Neuronal stem cell (in vitro differentiated cells): ENCODE results near the gene GLTP.
A peak's percentile ranks its signal among the peaks of the same experiment; 100 is the strongest.

Source experiments
- DNase-seq: peaks from one replicate; pipeline ENCODE4 v3.0.0-alpha.2; 2013; ENCODE audit warnings: low spot score
- H2AFZ ChIP-seq: one replicate; pipeline ENCODE4 v1.6.1; 2013; ENCODE audit warnings: mild to moderate bottlenecking, low read length, inconsistent platforms
- H2AK5ac ChIP-seq: 2 replicates; pipeline ENCODE4 v1.6.1; 2013; ENCODE audit warnings: low read depth, mild to moderate bottlenecking, inconsistent platforms, low read length, moderate library complexity, mixed read lengths
- H2BK120ac ChIP-seq: 2 replicates; pipeline ENCODE4 v1.6.1; 2013; ENCODE audit warnings: low read depth, mild to moderate bottlenecking, inconsistent platforms, low read length, moderate library complexity, mixed read lengths
- H2BK12ac ChIP-seq: one replicate; pipeline ENCODE4 v1.6.1; 2013; ENCODE audit warnings: low read length, inconsistent platforms
- H2BK15ac ChIP-seq: 2 replicates; pipeline ENCODE4 v1.6.1; 2013; ENCODE audit warnings: mild to moderate bottlenecking, low read length, inconsistent platforms, mixed read lengths
- H2BK5ac ChIP-seq: one replicate; pipeline ENCODE4 v1.6.1; 2013; ENCODE audit warnings: inconsistent platforms, mild to moderate bottlenecking, low read length, moderate library complexity
- H3K14ac ChIP-seq: one replicate; pipeline ENCODE4 v1.6.1; 2013; ENCODE audit warnings: low read length, inconsistent platforms
- H3K18ac ChIP-seq: 2 replicates; pipeline ENCODE4 v1.6.1; 2013; ENCODE audit warnings: low read length, inconsistent platforms
- H3K23ac ChIP-seq: 2 replicates; pipeline ENCODE4 v1.6.1; 2013; ENCODE audit warnings: low read depth, mild to moderate bottlenecking, mixed read lengths, low read length, inconsistent platforms; ENCODE audit not compliant: poor library complexity
- H3K27ac ChIP-seq: replicated peaks from 3 replicates; pipeline ENCODE4 v1.5.1; 2013; ENCODE audit warnings: low read length, inconsistent platforms
- H3K27me3 ChIP-seq, 3 experiments: 2 replicates each; pipeline ENCODE4 v1.6.1; 2013; ENCODE audit warnings: low read length in 3 of 3, mild to moderate bottlenecking in 2 of 3, inconsistent platforms in 1 of 3, low read depth in 1 of 3, mixed read lengths in 1 of 3, moderate library complexity in 1 of 3; ENCODE audit not compliant: control insufficient read depth in 3 of 3, insufficient read depth in 3 of 3
- H3K36me3 ChIP-seq, 2 donors: replicated peaks in 1 of 2; 2 replicates each; pipeline ENCODE4 v1.6.1; 2013; ENCODE audit warnings: low read length in 2 of 2; ENCODE audit not compliant: control insufficient read depth in 2 of 2, insufficient read depth in 2 of 2
- H3K4ac ChIP-seq: 2 replicates; pipeline ENCODE4 v1.6.1; 2013; ENCODE audit warnings: inconsistent platforms, mild to moderate bottlenecking, low read length, moderate library complexity
- H3K4me1 ChIP-seq, 2 donors: 1 replicate in 1 of 2; 2 replicates in 1 of 2; pipeline ENCODE4 v1.6.1; 2013; ENCODE audit warnings: low read length in 2 of 2, low read depth in 1 of 2; ENCODE audit not compliant: control insufficient read depth in 2 of 2, insufficient read depth in 1 of 2
- H3K4me2 ChIP-seq: one replicate; pipeline ENCODE4 v1.6.1; 2013; ENCODE audit warnings: mild to moderate bottlenecking, low read length, inconsistent platforms; ENCODE audit not compliant: insufficient read depth, poor library complexity, severe bottlenecking
- H3K4me3 ChIP-seq, 2 donors: 2 replicates each; pipeline ENCODE4 v1.5.1; 2013; ENCODE audit warnings: low read length in 2 of 2, mild to moderate bottlenecking in 2 of 2, inconsistent platforms in 1 of 2, moderate library complexity in 1 of 2
- H3K79me1 ChIP-seq: one replicate; pipeline ENCODE4 v1.6.1; 2013; ENCODE audit warnings: low read depth, mild to moderate bottlenecking, inconsistent platforms, low read length, moderate library complexity
- H3K9ac ChIP-seq: one replicate; pipeline ENCODE4 v1.6.1; 2013; ENCODE audit warnings: mild to moderate bottlenecking, low read depth, low read length, inconsistent platforms; ENCODE audit not compliant: poor library complexity
- H3K9me3 ChIP-seq, 2 donors: replicated peaks in 1 of 2; 2 replicates each; pipeline versions ENCODE3 to v1.6.1; 2013; ENCODE audit warnings: low read length in 2 of 2, mild to moderate bottlenecking in 2 of 2, inconsistent platforms in 1 of 2, low read depth in 1 of 2, mixed read lengths in 1 of 2, moderate library complexity in 1 of 2; ENCODE audit not compliant: control insufficient read depth in 2 of 2, insufficient read depth in 1 of 2
- H4K8ac ChIP-seq: one replicate; pipeline ENCODE4 v1.6.1; 2013; ENCODE audit warnings: low read depth, mild to moderate bottlenecking, inconsistent platforms, low read length, moderate library complexity
- H4K91ac ChIP-seq: one replicate; pipeline ENCODE4 v1.6.1; 2013; ENCODE audit warnings: low read length, low read depth, mild to moderate bottlenecking, inconsistent platforms; ENCODE audit not compliant: poor library complexity
- WGBS, 2 donors: extraction: QIAGEN DNeasy Blood & Tissue Kit; methylation state at CpG; one replicate each; pipeline ENCODE4 v1.1.7; 2013; ENCODE audit warnings: missing lambda C conversion rate in 2 of 2, mixed read lengths in 1 of 2; ENCODE audit not compliant: insufficient read length in 2 of 2, insufficient replicate concordance in 1 of 2; ENCODE audit errors: extremely low coverage in 2 of 2; 5-methylcytosine and 5-hydroxymethylcytosine counted together

GLTP gene

GRCh38 chr12:109836916-109837315 is 43.4 kb downstream of the GLTP start:
- H3K4me1 ChIP-seq = peaks cover 3 to 9% of the 10 kb centered on the region in 2 donors
- H3K79me1 ChIP-seq = no peaks in the 10 kb centered on the region
- no peak overlapping the region for H3K18ac ChIP-seq
- no peak overlapping the region for H3K9ac ChIP-seq
- no peak overlapping the region for H2BK5ac ChIP-seq
- no peak for DNase-seq
- H4K8ac ChIP-seq = no peak overlapping the region
- no peak overlapping the region for H3K4ac ChIP-seq
- no peak overlapping the region for H4K91ac ChIP-seq
- H3K14ac ChIP-seq = no peak overlapping the region
- no peak overlapping the region for H2AK5ac ChIP-seq
- H3K27me3 ChIP-seq = peaks cover 0 to 18% (median 2%) of the 10 kb centered on the region in 3 experiments
- H3K23ac ChIP-seq = no peak overlapping the region
- H3K9me3 ChIP-seq = no peaks in the 10 kb centered on the region
- no peak overlapping the region for H2BK120ac ChIP-seq
- H3K4me2 ChIP-seq = no peak overlapping the region
- no peak overlapping the region for H2BK12ac ChIP-seq
- no peak overlapping the region for H2BK15ac ChIP-seq
- H3K4me3 ChIP-seq = no peak overlapping the region
- no peaks in the 10 kb centered on the region for H3K36me3 ChIP-seq
- WGBS, 2 donors = no CpG with 5 or more reads among the region's 3 CpGs
- no peak overlapping the region for H3K27ac ChIP-seq
- no peak overlapping the region for H2AFZ ChIP-seq

- Histone ChIP-seq H3K27me3 (peaks cover 0 to 29% (median 2%) of the 10 kb centered on the region in 3 experiments), H3K23ac (no peak overlapping the region), H2BK15ac (no peak overlapping the region), H3K79me1 (no peaks in the 10 kb centered on the region), H2AK5ac (no peak overlapping the region), H2BK12ac (no peak overlapping the region), H4K8ac (no peak overlapping the region), H3K9ac (no peak overlapping the region), H2BK5ac (no peak overlapping the region), H3K4me3 (no peak overlapping the region), H3K9me3 (no peaks in the 10 kb centered on the region), H2BK120ac (no peak overlapping the region), H3K4me1 (peaks cover 3 to 8% of the 10 kb centered on the region in 2 donors), H4K91ac (no peak overlapping the region), H3K14ac (no peak overlapping the region), H3K4me2 (no peak overlapping the region), H3K4ac (no peak overlapping the region), H3K27ac (no peak overlapping the region), H2AFZ (no peak overlapping the region), H3K18ac (no peak overlapping the region), H3K36me3 (no peaks in the 10 kb centered on the region)
- no peak for DNase-seq
- WGBS, 2 donors = no CpG with 5 or more reads among the region's 4 CpGs
These were observed 44.5 kb downstream of the GLTP start for GRCh38 chr12:109835827-109836226.

GRCh38 chr12:109833307-109834189 is 46.8 kb downstream of the GLTP start, which contains the start of gene TRPV4:
Gene TRPV4 (minus strand): TSS chr12:109833398. CDS start chr12:109814796, 18,602 bp downstream.
- Histone ChIP-seq H2BK15ac (peak within 1 kb of the TSS; percentile 3), H3K4me3 (peak within 1 kb of the TSS; percentile 34 to 79), H4K8ac (no peak within 1 kb of the TSS), H2AFZ (peak within 1 kb of the TSS; percentile 90), H3K27ac (no peak within 1 kb of the TSS), H2BK120ac (no peak within 1 kb of the TSS), H3K9ac (peak within 1 kb of the TSS; percentile 7), H3K18ac (peak within 1 kb of the TSS; percentile 86), H3K23ac (no peak within 1 kb of the TSS), H3K4ac (no peak within 1 kb of the TSS), H2BK5ac (no peak within 1 kb of the TSS), H2AK5ac (peak within 1 kb of the TSS; percentile 77), H3K79me1 (no peaks in the 10 kb centered on the region), H3K4me1 (no peaks in the 10 kb centered on the region), H4K91ac (no peak within 1 kb of the TSS), H3K36me3 (no peaks in the 10 kb centered on the region), H3K27me3 (peaks cover 0 to 38% (median 2%) of the 10 kb centered on the region in 3 experiments), H3K14ac (no peak within 1 kb of the TSS), H3K4me2 (peak within 1 kb of the TSS; percentile 84), H2BK12ac (no peak within 1 kb of the TSS), H3K9me3 (no peaks in the 10 kb centered on the region)
- DNase-seq = peak; percentile 40
- no CpG with 5 or more reads among the region's 67 CpGs for WGBS, 2 donors

GRCh38 chr12:109832541-109833306 is 47.6 kb downstream of the GLTP start:
- H2BK5ac ChIP-seq = no peak overlapping the region
- H4K8ac ChIP-seq = no peak overlapping the region
- no peak overlapping the region for H3K14ac ChIP-seq
- H2BK15ac ChIP-seq = no peak overlapping the region
- H2BK12ac ChIP-seq = no peak overlapping the region
- no peak overlapping the region for H4K91ac ChIP-seq
- peak overlapping the region; percentile 77 for H2AK5ac ChIP-seq
- H3K9me3 ChIP-seq = no peaks in the 10 kb centered on the region
- no CpG with 5 or more reads among the region's 31 CpGs for WGBS, 2 donors
- no peaks in the 10 kb centered on the region for H3K79me1 ChIP-seq
- H3K36me3 ChIP-seq = no peaks in the 10 kb centered on the region
- peak overlapping the region; percentile 86 for H3K18ac ChIP-seq
- no peak for DNase-seq
- H3K23ac ChIP-seq = no peak overlapping the region
- peak overlapping the region; percentile 90 for H2AFZ ChIP-seq
- H3K4me3 ChIP-seq = peak overlapping the region; percentile 34 to 79
- no peaks in the 10 kb centered on the region for H3K4me1 ChIP-seq
- H3K4ac ChIP-seq = no peak overlapping the region
- H2BK120ac ChIP-seq = no peak overlapping the region
- peak overlapping the region; percentile 84 for H3K4me2 ChIP-seq
- H3K9ac ChIP-seq = peak overlapping the region; percentile 7
- H3K27me3 ChIP-seq = peaks cover 0 to 43% (median 2%) of the 10 kb centered on the region in 3 experiments
- no peak overlapping the region for H3K27ac ChIP-seq
